Islet precursor cell (in vitro differentiated cells): ENCODE results near the gene PLCB3.
A peak's percentile ranks its signal among the peaks of the same experiment; 100 is the strongest.

Experiments used
- DNase-seq: peaks from one replicate; pipeline ENCODE4 v3.0.0-alpha.2; 2018

PLCB3 gene

DNA sequence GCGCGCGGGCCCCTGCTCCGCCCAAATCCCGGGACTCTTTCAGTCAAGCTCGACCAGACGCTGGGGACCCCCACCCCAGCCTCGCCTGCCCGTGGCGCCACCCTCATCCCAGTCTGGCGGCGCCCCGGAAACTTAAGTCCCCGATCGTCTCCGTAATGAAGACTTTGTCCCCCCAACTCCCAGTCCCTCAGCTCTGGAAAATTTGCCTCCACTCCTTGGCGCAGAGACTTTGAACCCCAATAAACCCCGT, 348 bp downstream of the PLCB3 start:
- DNase-seq, result no peak

DNA sequence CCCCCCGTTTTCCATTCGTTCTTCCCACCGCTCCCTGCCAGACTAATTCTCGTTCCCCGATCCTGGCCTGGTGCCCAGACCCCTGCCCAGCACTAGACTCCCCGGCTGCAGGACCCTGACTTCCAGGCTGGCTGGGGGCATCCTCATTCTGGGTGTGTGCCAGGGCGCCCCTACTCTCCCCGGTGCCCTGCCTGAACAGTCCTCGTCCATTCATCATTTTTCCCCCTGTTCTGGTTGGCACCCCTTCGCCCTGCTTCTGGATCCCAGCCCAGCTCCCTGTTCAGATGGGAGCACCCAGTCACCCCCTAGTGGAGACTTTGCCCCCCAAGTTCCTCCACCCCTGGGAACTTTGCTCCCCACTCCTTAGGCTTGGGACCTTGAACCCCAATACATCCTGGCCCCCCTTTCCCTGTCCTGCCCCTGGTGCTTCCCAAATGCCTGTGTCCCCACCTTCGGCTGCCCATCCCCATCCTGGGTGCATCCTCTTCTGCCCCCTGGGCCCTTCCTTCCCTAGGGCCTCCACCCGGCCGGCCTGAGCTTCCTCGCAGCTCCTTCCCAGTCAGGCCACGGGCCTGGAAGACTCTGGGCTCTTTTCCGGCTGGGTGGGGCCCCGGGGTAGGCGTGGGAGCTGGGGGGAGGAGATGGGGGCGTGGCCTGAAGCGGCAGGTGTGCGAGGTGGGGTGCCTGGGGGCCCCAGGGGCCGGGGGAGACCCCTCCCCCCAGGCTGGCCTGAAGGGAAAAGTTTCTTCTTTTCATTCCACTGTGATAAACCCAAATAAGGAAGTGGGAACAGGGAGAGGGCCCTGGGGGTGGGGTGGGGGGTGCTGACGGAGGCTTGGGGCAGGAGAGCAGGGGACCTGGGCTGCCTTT, 908 bp downstream of the PLCB3 start:
- peak; percentile 75 for DNase-seq

DNA sequence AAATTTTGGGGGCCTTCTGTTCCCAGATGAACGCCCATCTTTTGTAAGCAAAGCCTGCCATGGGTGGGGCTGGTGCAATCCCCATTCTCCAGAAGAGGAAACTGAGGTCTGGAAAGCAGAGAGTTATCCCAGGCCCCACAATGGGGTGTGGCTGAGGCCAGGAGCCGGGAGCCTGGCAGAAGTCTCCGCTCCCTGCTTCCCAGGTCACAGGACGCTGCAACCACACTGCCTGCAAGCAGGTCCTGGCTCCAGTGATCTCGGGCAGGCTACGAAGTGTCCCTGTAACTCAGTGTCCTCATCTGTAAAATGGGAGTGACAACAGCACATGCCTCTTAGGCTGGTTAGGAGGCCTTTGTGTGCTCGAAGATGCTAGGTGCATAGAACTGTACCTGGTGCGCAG, 1.7 kb downstream of the PLCB3 start:
- DNase-seq, result no peak

DNA sequence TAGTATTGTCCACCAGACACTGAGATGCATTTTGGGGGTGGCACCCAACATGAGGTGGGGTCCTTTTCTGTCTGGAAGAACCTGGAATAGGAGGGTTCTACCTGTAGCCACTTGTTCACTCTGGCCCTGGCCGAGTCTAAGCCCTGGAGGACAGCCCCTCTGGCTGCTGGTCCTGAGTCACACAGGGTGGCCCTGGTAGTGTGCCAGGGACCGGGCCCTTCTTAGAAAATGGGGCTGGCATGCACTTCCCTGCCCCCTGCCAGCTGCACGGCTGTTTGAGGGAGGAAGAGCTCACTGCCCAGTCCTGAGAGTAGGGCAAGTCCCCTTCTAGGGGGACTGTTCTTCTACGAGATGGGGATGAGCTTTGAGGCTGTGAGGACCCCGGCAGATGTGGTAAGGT, 2.2 kb downstream of the PLCB3 start:
- no peak for DNase-seq

DNA sequence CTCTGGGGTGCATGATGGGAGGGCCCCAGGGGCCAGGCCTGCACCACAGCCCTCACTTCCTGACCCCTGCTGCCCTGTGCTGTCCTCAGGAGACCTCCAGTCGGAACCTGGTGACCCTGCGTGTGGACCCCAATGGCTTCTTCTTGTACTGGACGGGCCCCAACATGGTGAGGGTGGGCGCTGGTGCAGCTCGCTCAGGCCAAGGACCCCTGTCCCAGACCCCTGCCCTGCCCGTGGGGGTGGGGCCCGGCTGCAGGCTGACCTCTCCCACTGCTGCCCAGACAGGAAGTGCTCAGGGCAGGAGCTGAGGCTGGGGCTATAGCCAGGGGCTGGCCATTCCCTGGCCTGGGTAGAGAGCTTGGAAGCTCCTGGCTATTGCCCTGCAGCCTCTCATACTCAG, 3.0 kb downstream of the PLCB3 start:
- DNase-seq, result no peak

DNA sequence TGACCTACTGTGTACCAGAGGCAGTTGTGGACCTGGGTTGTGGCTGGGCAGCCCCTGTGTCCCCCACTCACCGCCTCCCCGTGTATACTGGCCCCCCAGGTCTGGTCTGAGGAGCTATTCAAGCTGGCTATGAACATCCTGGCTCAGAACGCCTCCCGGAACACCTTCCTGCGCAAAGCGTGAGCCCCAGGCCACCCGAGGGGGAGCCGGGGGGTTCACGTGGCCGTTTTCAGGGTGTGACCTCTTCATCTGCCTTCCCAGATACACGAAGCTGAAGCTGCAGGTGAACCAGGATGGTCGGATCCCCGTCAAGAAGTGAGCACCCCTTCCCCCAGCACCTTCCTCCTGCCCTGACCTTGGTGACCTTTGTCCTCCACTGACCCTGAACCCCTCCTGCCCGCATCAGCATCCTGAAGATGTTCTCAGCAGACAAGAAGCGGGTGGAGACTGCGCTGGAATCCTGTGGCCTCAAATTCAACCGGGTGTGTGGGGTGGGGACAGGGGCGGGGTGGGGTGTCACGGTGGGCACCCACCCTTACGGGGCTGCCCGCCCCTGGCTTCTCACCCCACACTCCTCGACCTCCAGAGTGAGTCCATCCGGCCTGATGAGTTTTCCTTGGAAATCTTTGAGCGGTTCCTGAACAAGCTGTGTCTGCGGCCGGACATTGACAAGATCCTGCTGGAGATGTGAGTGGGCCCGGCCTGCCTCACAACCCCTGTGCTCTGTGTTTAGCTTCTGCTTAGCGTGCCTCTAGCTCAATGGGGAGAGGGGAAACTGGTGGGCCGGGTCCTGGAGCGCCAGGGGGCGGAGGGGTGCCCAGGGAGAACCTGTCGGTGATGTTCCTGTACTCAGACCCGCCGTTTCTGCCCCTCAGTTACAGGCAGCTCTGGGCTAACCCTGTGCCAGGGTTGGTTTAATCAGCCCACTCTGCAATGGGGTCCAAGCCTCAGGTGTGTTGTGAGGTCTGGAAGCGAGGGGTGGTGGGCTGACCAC, 4.1 kb downstream of the PLCB3 start:
- no peak for DNase-seq

DNA sequence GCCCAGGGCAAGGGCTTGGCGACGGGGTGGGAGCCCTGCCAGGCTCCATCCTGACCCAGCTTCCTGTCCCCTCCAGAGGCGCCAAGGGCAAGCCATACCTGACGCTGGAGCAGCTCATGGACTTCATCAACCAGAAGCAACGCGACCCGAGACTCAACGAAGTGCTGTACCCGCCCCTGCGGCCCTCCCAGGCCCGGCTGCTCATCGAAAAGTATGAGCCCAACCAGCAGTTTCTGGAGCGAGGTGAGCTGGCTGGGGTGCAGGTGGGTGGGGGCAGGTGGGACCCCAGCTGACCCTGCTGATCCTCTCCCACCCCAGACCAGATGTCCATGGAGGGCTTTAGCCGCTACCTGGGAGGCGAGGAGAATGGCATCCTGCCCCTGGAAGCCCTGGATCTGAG, 5.0 kb downstream of the PLCB3 start:
- DNase-seq, result no peak

DNA sequence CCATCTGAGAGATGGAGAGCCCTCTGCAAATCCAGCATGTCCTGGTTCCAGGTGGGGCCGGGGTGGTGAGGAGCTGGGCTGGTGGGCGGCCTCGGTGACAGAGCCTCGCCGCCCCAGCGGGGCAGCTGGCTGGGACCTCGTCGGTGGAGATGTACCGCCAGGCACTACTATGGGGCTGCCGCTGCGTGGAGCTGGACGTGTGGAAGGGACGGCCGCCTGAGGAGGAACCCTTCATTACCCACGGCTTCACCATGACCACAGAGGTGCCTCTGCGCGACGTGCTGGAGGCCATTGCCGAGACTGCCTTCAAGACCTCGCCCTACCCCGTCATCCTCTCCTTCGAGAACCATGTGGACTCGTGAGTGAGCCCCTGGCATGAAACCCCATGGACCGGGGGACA, 7.0 kb downstream of the PLCB3 start:
- no peak for DNase-seq

DNA sequence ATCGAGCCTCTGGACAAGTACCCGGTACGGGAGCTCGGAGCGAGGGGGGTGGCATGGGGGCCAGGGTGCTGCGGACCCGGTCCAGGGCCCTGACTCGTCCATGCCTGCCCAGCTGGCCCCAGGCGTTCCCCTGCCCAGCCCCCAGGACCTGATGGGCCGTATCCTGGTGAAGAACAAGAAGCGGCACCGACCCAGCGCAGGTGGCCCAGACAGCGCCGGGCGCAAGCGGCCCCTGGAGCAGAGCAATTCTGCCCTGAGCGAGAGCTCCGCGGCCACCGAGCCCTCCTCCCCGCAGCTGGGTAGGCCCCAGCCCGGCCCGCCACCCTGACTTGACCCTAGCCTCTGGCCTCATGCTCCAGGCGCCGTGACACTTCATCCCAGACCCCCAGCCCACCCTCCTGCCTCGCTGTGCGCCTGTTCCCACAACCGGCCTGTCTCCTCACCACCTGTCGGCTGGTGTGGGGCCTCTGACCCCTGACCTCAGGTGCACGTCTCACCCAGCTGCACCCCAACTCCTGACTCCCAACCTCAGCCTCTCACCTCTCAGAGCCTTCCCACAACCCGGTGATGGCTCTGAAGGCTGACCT, 7.7 kb downstream of the PLCB3 start:
- DNase-seq, result no peak

DNA sequence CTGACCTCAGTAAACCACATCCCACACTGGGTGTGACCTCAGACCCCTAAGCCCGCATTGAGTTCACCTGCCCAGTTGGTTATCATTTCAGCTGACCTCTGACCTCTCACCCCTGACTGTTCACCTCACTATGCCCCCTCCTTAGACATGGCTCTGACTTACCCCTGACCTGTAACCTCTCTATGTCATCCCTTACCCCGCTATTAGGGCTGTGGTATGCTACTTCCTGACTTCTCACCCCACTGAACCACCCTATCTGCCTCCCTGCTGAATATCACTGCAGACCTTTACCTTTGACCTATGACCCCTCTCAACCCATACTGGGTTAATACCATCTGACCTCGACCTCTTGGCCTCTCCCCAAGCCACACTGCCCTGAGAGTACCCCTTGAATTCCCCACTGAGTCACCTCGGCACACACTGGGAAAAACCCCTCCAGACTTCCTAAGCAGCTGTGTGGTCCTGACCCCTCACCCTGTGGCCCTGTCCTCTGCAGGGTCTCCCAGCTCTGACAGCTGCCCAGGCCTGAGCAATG, 8.3 kb downstream of the PLCB3 start:
- no peak for DNase-seq

DNA sequence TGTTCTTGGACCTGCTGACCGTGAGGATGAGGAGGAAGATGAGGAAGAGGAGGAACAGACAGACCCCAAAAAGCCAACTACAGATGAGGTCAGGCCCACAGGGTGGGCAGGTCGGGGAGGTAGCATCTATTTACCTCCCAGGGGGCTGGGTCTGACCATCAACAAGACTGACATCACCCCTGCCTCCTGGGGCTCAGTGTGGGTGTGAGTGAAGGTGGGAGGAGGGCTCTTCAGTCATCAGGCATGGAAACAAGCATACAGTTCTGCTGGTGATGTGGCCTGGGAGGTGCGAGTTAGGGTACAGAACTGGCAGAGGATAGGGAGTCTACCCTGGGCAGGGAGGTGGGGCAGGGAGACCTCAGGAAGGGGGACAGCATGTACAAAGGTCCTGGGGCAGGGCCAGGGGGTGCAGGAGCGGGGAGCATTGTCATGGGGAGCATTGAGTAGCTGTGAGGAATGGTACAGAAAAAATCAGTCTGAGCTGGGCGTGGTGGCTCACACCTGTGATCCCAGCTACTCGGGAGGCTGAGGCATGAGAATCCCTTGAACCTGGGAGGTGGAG, 8.9 kb downstream of the PLCB3 start:
- DNase-seq, result no peak

DNA sequence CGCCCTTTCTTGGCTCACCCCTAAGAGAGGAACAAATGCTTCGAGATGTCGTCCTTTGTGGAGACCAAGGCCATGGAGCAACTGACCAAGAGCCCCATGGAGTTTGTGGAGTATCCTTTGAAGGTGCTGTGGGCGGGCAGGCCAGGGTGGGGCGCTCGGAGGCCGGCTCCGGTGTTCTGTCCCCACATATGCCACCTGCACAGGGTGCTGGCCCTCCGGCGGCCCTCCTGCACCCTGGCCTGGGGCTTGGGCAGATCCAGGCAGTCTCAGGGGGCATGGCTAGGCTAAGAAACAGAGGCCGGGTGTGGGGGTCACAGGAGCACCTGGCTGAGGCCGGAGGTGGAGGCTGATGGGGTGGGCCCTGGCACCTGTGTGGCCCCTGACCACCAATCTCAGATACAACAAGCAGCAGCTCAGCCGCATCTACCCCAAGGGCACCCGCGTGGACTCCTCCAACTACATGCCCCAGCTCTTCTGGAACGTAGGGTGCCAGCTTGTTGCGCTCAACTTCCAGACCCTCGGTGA, 10.3 kb downstream of the PLCB3 start:
- DNase-seq, result no peak

DNA sequence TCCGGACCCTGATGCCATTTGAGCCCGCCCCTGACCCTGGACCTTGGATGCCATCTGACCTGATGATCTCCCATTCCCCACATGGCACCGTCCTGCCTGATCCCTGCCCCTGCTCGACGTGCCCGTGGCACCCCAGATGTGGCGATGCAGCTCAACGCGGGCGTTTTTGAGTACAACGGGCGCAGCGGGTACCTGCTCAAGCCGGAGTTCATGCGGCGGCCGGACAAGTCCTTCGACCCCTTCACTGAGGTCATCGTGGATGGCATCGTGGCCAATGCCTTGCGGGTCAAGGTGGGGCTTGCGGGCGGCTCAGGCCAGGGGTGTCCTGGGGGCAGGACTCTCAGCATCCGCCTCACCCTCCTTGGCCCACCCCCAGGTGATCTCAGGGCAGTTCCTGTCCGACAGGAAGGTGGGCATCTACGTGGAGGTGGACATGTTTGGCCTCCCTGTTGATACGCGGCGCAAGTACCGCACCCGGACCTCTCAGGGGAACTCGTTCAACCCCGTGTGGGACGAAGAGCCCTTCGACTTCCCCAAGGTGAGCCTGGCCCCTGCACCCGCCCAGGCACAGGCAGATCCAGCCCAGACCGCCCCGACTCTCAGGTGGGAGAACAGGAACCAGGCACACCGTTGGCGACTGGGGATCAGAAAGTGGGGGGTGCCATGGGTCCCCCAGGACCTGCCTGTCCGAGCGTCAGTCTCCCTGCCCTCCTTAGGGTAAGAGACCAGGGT, 11.1 kb downstream of the PLCB3 start:
- DNase-seq, result no peak

DNA sequence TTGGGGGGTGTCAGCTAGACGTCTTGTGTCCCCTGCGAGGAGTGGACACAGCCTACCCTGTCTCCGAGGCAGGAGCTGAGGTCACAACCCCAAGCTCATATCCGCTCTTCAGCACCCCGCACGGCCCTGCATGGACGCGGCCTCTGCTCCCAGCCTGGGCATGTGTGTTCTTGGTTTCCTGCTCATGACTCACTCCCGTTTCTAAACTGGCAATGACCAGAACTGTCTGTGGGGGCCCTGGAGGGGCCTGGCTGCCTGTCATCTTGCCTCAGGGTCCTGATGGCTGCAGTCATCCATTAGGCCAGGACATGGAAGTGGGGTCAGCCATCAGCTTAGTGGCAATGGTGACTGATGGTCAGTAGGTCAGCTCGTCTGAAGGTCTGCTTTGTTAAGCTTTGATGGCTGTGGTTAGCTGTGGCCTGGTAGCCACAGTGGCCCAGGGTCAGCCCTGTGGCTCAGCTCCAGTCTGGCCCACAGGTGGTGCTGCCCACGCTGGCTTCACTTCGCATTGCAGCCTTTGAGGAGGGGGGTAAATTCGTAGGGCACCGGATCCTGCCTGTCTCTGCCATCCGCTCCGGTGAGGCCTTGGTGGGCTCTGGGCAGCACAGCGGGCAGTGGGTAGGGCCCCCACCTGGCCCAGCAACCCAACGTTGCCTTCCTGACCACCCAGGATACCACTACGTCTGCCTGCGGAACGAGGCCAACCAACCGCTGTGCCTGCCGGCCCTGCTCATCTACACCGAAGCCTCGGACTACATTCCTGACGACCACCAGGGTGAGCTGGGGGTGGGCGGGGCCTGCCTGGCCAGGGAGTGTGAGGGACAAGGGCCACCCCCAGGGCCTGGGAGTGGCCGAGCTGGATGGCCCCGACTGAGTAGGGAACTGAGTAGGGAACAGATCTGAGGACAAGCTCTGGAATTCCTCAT, 12.0 kb downstream of the PLCB3 start:
- DNase-seq, result peak; percentile 93

DNA sequence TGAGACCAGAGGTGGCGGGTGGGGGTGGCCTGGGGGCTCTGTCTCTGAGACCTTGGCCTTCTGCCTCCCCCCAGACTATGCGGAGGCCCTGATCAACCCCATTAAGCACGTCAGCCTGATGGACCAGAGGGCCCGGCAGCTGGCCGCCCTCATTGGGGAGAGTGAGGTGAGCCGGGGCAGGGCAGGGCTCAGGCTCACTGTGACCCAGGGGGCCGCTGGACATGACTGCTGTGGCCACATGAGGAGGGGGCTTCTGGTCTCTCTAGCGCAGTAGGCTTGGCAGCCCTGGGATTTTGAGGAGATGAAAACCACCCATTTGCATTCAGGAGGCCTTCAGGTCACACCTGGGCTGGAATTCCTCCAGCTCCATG, 12.6 kb downstream of the PLCB3 start:
- no peak for DNase-seq

DNA sequence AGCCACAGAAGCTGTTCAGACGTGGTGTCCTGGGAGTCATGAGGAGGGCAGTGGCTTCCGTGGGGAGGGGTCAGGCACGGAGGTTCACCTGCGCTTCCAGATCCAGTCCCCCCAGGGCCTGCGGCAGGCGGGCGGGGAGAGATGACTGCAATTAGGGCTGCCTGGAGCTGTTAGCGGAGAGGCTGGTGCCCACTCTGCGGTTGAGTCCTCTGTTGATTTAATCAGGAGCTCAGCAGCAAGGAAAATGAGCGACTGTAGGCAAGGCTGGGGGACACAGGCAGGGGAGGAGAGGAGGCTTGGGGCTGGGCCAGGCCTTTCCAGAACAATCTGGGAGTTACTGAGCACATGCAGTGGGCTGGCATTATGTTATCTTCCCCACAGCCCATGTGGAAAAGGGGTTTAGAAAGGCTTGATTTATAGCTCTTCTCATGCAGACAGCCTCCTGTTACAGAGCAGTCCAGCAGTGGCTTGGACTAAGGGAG, 13.1 kb downstream of the PLCB3 start:
- peak; percentile 77 for DNase-seq

DNA sequence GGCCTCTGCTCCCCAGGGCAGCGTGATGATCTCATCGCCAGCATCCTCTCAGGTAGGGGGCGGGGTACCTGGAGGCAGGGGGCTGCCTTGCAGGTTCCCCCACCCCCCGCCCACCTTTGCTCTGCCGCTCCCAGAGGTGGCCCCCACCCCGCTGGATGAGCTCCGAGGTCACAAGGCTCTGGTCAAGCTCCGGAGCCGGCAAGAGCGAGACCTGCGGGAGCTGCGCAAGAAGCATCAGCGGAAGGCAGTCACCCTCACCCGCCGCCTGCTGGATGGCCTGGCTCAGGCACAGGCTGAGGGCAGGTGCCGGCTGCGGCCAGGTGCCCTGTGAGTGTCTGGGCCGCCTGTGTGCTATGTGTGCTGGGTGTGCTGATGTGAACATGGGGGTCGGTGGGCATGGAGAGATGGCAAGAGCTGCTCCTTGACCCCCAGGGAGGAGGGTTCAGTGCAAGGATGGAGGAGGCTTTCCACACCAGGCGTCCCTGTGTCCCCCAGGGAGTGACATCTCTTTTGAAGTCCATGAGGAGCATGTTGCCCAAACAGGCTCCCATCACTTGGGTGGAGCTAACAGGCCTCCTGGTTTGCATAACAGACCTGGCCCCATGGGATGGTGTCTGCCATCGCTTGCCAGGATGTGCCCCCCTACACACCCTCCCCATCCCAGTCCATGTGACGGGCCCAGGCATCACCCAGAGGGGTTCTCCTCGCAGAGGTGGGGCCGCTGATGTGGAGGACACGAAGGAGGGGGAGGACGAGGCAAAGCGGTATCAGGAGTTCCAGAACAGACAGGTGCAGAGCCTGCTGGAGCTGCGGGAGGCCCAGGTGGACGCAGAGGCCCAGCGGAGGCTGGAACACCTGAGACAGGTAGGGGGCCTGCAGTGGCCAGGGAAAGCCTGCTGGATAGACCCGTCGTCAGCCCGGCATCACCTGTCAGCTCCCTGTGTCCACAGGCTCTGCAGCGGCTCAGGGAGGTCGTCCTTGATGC, 14.1 kb downstream of the PLCB3 start:
- no peak for DNase-seq

DNA sequence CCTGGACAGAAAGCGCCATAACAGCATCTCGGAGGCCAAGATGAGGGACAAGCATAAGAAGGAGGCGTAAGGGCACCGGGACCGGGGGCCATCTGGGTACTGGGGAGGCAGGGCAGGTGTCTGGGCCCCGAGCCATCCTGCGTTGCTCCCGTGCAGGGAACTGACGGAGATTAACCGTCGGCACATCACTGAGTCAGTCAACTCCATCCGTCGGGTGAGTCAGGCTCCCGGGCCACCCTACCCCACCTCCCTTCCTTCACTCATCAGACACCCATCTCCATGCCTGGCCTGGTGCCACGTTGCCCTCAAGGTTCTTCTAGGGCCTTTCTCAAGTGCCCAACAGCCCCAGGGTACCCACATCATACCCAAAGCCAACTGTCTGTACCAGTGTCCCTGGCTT, 15.0 kb downstream of the PLCB3 start:
- DNase-seq, result no peak

DNA sequence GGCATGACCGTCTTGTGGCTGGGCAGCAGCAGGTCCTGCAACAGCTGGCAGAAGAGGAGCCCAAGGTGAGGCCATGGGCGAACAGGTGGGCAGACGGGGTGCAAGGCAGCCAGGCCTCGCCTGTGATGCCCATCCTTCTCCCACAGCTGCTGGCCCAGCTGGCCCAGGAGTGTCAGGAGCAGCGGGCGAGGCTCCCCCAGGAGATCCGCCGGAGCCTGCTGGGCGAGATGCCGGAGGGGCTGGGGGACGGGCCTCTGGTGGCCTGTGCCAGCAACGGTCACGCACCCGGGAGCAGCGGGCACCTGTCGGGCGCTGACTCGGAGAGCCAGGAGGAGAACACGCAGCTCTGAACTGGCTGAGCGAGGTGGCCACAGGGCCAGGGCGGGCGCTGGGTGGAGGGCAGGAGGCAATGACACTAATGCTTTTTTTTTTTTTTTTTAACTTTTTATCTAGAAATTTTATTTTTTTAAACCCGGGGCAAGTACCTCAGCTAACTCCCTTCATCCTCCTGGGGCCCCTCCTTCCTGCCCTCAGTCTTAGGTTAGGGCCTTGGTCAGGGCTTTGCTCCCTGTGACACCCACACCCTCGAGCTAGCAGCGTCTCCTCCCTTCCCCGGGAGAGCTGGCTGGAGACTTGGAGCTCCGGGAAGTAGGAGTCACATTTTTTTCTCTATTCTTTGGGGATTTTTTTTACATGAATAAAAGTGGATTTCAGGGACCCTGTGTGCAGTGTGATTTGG, 16.0 kb downstream of the PLCB3 start:
- DNase-seq, result no peak
